Islet precursor cell (in vitro differentiated cells): Measurements from ENCODE around the gene GSG1L.

Experiments used
- DNase-seq: peaks from one replicate; pipeline ENCODE4 v3.0.0-alpha.2; 2018

Gene GSG1L

GRCh38 chr16:27806388-27806787 is 257.1 kb downstream of the GSG1L start:
- no peak for DNase-seq

DNA sequence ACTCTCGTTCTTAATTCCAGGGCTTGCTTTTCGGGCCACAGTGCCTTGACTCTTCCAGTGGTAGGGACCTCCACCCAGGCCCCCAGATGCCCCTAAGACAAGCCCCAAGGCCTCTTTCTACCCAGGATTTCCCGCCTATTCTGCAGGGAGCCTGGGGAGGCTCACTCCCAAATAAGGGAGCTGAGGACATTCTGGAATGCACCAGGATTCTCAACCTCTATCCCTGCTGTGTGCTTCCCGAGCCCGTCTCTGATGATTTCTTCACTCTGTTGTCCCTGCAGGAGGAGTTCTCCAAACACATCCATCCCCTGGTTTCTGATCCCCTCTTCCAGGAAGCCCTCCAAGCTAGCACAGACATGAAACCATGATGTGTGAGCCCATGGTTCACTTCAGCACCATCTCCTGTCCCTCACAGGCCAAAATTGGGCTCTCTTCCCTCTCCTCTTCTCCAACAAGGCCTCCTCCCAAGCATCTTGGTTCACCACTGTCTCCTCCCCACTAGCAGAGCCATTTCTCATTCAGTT is 257.6 kb downstream of the GSG1L start:
- DNase-seq: no peak

DNA sequence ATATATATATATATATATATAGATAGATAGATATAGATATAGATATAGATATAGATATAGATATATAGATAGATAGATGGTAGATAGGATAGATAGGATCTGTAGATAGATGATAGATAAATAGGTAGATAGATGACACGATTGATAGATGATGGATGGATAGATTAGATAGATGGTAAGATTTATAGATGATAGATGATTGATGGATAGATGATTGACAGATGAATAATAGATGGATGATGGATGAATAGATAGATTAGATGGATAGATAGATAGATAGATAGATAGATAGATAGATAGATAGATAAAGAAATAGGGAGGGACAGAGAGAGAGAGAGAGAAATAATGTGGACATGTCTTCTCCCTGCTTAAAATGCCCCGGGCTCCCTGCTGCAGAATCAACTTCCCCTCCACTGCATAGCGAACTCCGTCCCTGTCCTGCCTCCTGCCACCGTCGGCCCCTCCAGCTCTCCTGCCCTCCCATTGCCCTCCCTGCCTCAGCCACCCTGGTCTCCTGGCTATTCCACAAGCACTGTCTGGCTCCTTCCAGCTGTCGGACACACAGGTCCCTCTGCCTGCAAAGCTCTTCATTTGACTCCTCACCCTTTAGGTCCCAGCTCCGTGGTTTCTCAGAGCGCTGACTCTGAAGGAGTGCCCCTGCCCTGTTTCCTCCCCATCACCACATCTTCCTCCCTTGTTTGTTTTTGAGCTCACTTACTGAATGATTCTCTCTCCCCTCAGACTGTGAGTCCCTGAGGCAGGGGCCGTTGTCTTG is 259.6 kb downstream of the GSG1L start:
- no peak for DNase-seq

DNA sequence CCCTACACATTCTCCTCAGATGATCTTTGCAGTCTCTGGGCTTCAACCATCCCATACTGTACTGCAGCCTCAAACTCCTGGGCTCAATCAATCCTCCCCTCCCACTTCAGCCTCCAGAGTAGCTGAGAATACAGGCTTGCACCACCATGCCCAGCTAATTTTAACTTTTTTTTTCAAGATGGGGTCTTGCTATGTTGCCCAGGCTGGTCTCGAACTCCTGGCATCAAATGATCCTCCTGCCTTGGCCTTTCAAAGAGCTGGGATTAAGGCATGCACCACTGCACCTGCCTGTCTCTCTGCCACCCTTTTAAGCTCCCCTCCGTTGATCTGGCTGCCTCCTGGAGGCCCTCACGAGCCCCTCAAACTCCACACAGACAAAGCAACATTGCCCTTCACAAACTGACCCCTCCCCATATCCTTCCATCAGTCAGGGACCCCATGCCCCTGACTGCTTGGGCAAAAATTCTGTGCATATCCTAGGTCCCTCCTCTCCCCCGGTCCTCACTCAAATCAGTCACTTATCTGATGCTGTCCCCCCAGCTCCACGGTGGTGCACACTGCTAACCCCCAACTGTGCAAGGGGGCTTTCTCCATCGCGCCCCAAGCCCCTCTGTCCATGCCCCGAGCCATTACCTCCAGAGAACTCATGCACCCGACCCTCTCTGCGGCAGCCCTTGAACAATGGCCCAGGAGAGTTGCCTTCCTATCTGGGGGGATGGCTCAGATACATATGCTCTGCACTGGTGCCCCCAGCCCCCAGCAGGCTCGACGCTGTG is 260.7 kb downstream of the GSG1L start:
- DNase-seq: no peak

GRCh38 chr16:27801289-27801945 is 262.1 kb downstream of the GSG1L start:
- no peak for DNase-seq

DNA sequence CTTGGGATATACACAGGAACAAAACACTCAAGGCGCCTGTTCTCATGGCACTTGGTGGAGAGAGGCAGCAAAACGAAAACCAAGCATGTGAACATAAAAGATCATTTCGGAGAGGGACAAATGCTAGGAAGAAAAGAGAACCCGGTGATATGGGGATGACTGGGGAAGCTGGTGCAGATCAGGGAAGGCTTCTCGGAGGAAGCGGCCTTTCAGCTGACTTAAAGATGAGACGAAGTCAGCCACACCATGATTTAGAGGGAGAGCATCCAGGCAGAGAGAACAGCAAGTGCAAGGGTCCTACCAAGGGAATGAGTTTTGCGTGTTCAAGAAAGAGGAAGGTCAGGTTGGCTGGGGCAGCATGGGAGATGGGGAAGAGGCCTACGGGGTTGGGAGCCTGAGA is 262.7 kb downstream of the GSG1L start:
- DNase-seq: no peak

DNA sequence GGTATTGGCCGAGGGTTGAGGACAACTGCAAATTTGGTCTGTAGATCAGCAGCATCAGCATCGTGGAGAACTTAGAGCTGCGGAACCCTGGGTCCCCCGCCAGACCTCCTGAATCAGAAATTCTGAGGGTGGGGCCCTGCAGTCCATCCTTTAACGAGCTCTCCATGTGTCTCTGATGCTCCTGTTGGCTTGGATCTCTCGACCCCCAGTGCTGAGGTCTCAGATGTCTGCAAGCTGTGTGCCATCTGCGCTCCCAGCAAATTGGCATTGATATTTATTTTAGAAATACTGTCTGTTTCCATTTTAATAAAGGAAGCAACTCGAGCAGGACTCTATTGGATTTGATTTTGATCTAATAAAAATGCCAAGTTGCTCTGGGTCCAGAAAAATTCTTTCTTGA is 263.6 kb downstream of the GSG1L start:
- DNase-seq: no peak

DNA sequence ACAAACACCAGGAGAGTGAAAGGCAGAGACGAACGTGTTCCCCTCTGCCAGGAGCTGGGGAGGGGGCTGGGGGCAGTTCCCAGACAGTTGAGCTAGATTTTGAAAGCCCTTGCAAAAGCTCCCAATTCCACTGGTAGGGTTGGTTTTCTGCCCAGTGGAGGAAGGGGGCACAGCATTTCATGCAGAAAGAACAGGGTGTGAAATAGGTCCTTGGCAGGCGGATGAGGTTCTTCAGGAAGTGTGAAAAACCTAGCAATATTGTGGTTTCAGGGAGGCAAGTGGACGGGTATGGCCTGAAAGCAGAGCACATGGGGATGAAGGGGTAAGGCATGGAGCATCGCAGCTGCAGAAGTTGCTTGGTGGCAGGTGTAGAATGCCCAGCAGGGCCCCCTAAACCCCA is 265.3 kb downstream of the GSG1L start:
- no peak for DNase-seq

GRCh38 chr16:27795992-27796614 is 267.4 kb downstream of the GSG1L start:
- DNase-seq: peak; percentile 82

DNA sequence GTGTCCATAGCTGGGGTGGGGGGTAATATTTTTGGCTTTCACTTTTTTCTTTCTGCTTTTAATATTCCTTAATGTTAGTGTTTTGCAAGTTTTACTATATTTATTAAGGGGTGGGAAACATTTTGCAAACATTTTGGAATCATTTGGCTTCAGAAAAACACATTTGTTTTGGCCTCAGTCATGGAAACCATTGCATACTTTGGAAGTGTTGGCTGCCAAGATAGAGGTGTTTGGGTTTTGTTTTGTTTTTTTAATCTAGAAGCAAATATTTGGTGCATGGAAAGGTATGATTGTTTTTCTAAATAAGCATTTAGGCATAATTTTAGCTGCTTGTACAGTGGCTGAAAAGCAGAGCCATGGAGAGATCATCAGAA is 270.3 kb downstream of the GSG1L start:
- no peak for DNase-seq

DNA sequence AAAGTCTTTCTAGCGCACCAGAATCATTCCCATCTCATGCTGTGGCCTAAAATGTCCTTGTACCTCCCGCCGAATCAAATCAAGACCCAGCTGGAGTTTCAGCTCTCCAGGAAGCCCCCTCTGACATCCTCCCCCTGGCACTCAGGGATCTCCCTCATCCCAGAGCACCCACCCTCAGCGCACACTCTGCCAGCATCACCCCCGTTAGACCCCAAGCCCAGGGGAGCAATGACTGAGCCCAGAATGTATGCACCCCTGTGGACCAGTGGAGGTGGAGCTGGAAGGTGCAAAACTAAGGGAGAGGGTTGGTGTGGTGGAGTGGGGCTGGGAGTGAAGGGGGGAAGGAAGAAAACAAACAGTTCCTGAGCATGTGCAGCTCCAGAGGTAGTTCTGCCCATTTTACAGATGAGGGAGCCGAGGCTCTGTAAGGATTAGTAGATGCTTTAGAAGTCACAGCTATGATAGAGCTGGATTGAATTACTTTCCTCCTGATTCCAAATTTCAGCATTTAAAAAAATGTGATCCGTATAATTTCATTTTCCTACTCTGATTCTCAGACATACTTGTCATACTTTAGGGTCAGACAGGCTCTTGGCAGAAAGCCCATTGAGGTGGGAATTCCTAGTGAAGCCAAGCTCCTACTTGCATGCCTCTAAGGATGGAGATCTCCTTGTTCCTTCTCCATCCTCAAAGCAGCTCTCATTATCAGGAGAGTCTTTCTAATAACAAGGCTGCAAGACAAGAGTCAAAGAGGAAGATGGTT is 270.8 kb downstream of the GSG1L start:
- no peak for DNase-seq

DNA sequence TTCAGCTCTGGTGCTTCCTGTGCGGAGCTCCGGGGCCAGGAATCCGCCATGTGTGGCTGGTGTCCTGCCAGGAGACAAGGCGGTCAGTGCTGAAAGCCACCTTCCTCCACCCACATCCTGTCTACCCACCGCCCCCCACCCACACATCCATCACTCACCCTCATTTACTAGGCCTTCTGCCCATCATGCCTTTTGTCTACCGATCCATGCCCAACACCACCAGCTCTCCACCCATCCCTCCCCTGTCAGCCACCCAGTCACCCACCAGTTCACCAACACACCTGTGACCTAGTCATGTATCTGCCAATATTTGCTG is 272.2 kb downstream of the GSG1L start:
- no peak for DNase-seq

DNA sequence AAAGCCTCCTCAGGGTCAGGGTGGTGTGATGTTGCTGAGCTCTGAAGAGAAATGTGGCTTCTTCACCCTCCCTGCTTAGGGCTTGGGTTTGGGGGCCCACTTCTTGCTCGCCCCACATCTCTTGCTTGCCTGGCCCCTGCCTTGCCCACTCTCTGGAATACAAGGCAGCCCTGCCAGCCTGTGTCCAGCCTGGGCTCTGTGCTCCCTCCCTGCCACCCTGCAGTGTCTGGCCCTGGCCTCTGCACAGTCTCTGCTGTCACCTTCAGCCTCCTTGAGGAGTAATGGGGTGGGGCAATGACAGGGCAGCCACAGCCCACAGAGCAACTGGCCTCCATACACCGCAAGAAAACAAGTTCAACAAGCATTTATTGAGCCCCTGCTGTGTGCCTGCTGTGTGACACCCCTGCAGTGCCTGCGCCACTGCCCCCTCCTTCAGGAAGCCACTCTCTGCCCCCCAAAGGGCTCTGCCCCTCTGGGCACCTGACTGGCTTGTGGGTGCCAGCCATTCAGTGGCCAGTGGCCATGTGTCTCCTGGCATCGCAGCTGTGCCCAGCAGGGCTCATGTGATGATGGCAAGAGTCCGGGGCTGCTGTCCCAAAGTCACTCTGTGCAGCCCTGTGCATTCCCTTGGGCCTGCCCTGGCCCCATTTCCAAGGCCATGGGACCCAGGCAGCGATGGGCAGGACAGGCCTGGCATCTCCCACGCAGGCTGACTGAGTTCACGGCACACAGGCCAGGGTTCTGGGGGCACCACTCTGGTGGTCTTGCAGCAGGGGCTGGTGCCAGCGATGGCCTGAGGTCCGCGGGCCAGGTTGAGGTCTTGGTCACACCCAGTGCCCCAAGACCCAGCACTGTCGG is 272.7 kb downstream of the GSG1L start:
- DNase-seq: no peak

DNA sequence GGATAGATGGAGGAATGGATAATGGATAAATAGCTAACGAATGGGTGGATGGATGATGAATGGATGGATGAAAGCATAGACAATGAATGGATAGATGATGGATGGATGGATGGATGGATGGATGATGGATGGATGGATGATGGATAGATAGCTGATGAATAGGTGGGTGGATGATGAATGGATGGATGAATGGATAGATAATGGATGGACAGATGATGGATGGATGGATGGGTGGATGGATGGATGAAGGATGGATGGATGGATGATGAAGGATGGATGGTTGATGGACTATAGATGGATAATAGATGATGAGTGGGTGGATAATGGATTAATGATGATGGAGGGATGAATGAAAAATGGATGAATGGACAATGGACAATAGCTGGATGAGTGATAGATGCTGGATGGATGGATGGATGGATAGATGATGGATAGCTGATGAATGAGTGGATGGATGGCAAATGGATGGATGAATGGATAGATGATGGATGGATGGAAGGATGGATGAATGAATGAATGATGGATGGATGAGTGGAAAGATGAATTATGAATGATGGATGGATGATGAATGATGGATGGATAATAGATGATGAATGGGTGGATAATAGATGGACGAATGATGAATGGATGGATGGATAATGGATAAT is 273.8 kb downstream of the GSG1L start:
- no peak for DNase-seq

DNA sequence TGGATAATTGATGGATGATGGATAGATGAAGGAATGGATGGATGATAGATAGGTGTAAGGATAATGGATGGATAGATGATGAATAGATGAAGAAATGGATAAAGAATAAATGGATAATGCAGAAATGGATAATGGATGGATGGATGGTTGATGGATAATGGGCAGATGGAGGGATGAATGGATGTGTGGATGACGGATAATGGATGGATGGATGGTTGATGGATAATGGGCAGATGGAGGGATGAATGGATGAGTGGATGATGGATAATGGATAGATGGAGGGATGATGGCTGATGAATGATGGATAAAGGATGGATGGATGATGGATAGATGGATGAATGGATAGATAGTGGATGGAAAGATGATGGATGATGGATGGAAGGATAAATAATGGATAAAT is 274.4 kb downstream of the GSG1L start:
- DNase-seq: no peak

GRCh38 chr16:27787665-27788064 is 275.8 kb downstream of the GSG1L start:
- DNase-seq: no peak

GRCh38 chr16:27786923-27787625 is 276.4 kb downstream of the GSG1L start:
- DNase-seq: no peak

DNA sequence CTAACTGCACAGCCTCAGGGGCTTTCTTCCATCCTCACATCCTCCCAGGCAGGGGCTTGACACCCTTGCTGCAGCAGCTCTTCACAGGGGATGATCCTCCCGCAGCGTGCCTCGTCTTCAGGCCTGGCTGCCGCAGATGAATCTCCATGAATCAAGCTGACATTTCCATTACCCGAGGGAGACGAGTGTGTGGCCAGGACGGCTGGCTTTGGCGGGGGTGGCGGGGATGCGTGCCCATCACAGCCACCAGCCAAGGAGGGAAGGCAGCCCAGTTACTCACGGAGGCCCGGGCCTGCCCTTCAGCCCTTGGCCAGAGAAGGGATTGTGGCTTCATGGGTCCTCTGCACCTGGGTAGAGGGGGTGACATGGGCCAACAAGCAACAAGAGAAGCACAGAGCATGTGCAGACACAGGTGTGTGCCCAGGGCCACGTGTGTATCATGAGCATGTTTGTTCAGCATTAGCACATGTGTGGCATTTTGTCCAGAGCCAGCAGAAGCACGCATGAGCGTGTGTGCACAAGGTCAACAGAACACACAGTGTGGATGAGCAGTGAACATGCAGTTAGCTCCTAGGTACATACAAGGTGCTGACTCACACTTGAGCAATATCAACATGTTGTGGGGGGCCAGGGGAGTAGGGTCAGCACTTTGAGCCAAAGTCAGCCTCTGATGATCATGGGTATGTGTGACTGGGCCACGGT is 277.1 kb downstream of the GSG1L start:
- no peak for DNase-seq

DNA sequence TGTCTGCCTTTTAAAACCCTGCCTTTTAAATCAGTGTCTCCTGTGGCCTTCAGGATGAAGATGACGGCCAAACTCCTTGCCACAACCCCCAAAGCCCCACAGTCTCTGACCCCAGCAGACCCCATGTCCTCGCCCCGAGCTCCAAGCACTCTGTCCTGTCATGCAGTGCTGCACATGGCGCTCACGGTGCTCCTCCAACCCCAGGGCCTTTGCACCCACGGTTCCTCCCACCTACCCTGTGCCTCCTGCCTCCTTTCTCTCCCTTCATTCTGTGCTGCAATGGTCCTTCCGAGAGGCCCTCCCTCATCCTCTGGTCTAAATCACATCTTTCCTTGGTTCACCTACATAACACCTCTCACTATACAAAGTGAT is 278.2 kb downstream of the GSG1L start:
- no peak for DNase-seq
